Upper lobe of left lung (tissue), 6 donors: ENCODE measurements around the gene USP24. TPM values are rescaled to one million over a fixed set of nuclear protein-coding genes. Genes with fewer than 3 reads are reported as not detected.

Experiments used
- ATAC-seq, 2 donors: fragments of 200-7000 bp; cut with Tn5 transposase; one replicate each; pipeline ENCODE4 v1.9.1; 2022; ENCODE audit warnings: mild to moderate bottlenecking in 2 of 2, moderate library complexity in 2 of 2; ENCODE audit not compliant: low FRiP score in 2 of 2
- DNase-seq, 2 donors: peaks; one replicate each; pipeline ENCODE4 v3.0.0-alpha.2; 2019 to 2020
- H3K27ac ChIP-seq, 4 donors: fragments of 200-600 bp; sonication (generic); one replicate each; pipeline ENCODE4 v1.5.1; 2016 to 2019
- H3K27me3 ChIP-seq, 4 donors: fragments of 200-600 bp; sonication (generic); one replicate each; pipeline ENCODE4 v1.5.1; 2017 to 2019
- H3K36me3 ChIP-seq, 4 donors: fragments of 200-600 bp; sonication (generic); one replicate each; pipeline ENCODE4 v1.5.1; 2016 to 2019
- H3K4me1 ChIP-seq, 4 donors: fragments of 200-600 bp; sonication (generic); one replicate each; pipeline ENCODE4 v1.5.1; 2018 to 2019
- H3K4me3 ChIP-seq, 4 donors: fragments of 200-600 bp; sonication (generic); one replicate each; pipeline ENCODE4 v1.5.1; 2017 to 2019; ENCODE audit warnings: mild to moderate bottlenecking in 2 of 4, moderate library complexity in 1 of 4
- H3K9me3 ChIP-seq, 4 donors: fragments of 200-600 bp; sonication (generic); one replicate each; pipeline ENCODE4 v1.5.1; 2018 to 2019
- EP300 ChIP-seq, 4 donors: sonication (generic); formaldehyde crosslinking; IDR thresholded peaks; one replicate each; pipeline ENCODE4 v1.5.1; 2017; ENCODE audit warnings: antibody characterized with exemption in 4 of 4, control low read depth in 2 of 4
- POLR2A ChIP-seq, 4 donors: fragments of 450-650 bp; IDR thresholded peaks; one replicate each; pipeline ENCODE4 v1.5.1; 2016 to 2017; ENCODE audit warnings: antibody characterized with exemption in 4 of 4, mild to moderate bottlenecking in 2 of 4
- POLR2AphosphoS5 ChIP-seq, 2 donors: sonication (generic); formaldehyde crosslinking; IDR thresholded peaks; one replicate each; pipeline ENCODE4 v1.5.1; 2017; ENCODE audit warnings: antibody characterized with exemption in 2 of 2
- WGBS, 2 donors: methylation state at CpG; one replicate each; pipeline ENCODE4 v1.1.5; 2017 to 2018; 5-methylcytosine and 5-hydroxymethylcytosine counted together
- total RNA-seq, 6 donors: library from RNA; depleted of rRNA in 4 of 6; stranded (reverse); fragments of >200 nt in 4 of 6; gene quantifications; one replicate each; pipeline versions ENCODE4 v1.1.0 to v1.2.1, GENCODE V29; 2016 to 2021
- TF ChIP-seq, protein P1 (sequence below), 6 experiments: fragments of 450-650 bp in 4 of 6; fragments of 200-600 bp in 2 of 6; sonication (generic) in 2 of 6; IDR thresholded peaks; one replicate each; pipeline ENCODE4 v1.5.1; 2016 to 2019; ENCODE audit warnings: antibody characterized with exemption in 6 of 6
- donor health status: DM: no; HTN: no; CAD: no; lungs with moderate emphysema.
- donor health status: DM: no; HTN: yes; CAD: no; lungs with severe emphysema.

USP24 gene
- total RNA-seq, 6 donors from 2014 or later = 31.9 to 57.6 (median 41.9) TPM

DNA sequence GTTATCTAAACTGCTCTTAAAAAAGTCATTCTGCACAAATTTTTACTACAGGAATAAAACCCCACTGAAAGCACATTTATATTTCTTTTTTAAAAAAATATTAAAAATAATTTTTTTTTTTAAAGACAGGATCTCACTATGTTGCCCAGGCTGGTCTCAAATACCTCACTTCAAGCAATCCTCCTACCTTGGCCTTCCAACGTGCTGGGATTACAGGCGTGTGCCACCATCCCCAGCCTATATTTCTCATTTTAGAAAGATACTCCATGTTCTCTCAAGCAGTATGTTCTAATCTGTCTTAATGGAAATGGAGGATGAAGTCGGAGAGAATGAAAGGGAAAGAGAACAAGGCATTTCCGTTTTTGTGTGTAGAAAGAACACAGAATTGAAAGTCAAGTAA, 17.1 kb downstream of the USP24 start:
- ATAC-seq (no peak), DNase-seq (no peak)
- TF ChIP-seq EP300 (IDR thresholded peaks at IDR 0.05) (no peak), POLR2A (IDR thresholded peaks at IDR 0.05) (no peak), POLR2AphosphoS5 (IDR thresholded peaks at IDR 0.05) (no peak)
- TF ChIP-seq, protein P1, sequence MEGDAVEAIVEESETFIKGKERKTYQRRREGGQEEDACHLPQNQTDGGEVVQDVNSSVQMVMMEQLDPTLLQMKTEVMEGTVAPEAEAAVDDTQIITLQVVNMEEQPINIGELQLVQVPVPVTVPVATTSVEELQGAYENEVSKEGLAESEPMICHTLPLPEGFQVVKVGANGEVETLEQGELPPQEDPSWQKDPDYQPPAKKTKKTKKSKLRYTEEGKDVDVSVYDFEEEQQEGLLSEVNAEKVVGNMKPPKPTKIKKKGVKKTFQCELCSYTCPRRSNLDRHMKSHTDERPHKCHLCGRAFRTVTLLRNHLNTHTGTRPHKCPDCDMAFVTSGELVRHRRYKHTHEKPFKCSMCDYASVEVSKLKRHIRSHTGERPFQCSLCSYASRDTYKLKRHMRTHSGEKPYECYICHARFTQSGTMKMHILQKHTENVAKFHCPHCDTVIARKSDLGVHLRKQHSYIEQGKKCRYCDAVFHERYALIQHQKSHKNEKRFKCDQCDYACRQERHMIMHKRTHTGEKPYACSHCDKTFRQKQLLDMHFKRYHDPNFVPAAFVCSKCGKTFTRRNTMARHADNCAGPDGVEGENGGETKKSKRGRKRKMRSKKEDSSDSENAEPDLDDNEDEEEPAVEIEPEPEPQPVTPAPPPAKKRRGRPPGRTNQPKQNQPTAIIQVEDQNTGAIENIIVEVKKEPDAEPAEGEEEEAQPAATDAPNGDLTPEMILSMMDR (IDR thresholded peaks at IDR 0.05) = no peak
- Histone ChIP-seq H3K36me3 (no peaks in the 10 kb centered on the region), H3K9me3 (no peaks in the 10 kb centered on the region), H3K4me1 (peaks cover 25 to 35% (median 32%) of the 10 kb centered on the region in 4 donors), H3K4me3 (no peak overlapping the region), H3K27me3 (no peaks in the 10 kb centered on the region), H3K27ac (no peak overlapping the region)
- 93 to 98% methylated on average over 4 of the region's 4 CpGs for WGBS, 2 donors

DNA sequence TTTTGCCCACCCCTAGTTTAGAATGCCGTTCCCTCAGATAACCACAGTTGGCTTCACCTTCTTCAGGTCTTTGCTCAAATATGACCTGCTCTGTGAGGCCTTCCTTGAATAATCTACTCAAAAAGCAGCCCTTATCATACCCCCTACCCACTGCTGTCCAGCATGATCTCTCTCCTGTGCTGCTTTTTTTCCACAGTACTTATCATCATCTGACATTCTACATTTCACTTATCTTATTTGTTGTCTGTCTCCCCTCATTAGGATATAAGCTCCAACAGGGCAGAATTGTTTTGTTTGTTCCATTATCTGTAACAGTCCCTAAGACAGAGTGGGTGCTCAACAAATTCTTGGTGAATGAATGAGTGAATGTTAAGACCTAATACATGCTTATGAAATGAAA, 18.1 kb downstream of the USP24 start:
- no peaks in the 10 kb centered on the region for H3K9me3 ChIP-seq
- H3K4me3 ChIP-seq = no peak overlapping the region
- H3K27me3 ChIP-seq = no peaks in the 10 kb centered on the region
- 62 to 74% methylated on average over 1 of the region's 1 CpG for WGBS, 2 donors
- H3K4me1 ChIP-seq = peaks cover 20 to 38% (median 29%) of the 10 kb centered on the region in 4 donors
- ATAC-seq (no peak), DNase-seq (no peak)
- H3K36me3 ChIP-seq = no peaks in the 10 kb centered on the region
- H3K27ac ChIP-seq = no peak overlapping the region
- TF ChIP-seq POLR2A (IDR thresholded peaks at IDR 0.05) = no peak

- TF ChIP-seq, protein P1 (IDR thresholded peaks at IDR 0.05) = no peak
- TF ChIP-seq EP300 (IDR thresholded peaks at IDR 0.05) (no peak), POLR2A (IDR thresholded peaks at IDR 0.05) (no peak), POLR2AphosphoS5 (IDR thresholded peaks at IDR 0.05) (no peak)
- DNase-seq = no peak
- Histone ChIP-seq H3K9me3 (no peaks in the 10 kb centered on the region), H3K27ac (no peak overlapping the region), H3K36me3 (no peaks in the 10 kb centered on the region), H3K4me1 (peaks cover 20 to 38% (median 29%) of the 10 kb centered on the region in 4 donors), H3K4me3 (no peak overlapping the region), H3K27me3 (no peaks in the 10 kb centered on the region)
- no peak for ATAC-seq
- 64 to 71% methylated on average over 5 of the region's 5 CpGs for WGBS, 2 donors
These were observed 18.6 kb downstream of the USP24 start for GRCh38 chr1:55196433-55197035.

- no peak overlapping the region for H3K4me3 ChIP-seq
- WGBS, 2 donors = 50 to 67% methylated on average over 3 of the region's 3 CpGs
- ATAC-seq = peak in 1 of 2 donors; percentile 47
- H3K9me3 ChIP-seq = no peaks in the 10 kb centered on the region
- peak overlapping the region in 2 of 4 donors; percentile 3 to 36 for H3K27ac ChIP-seq
- no peaks in the 10 kb centered on the region for H3K36me3 ChIP-seq
- no peak for DNase-seq
- H3K27me3 ChIP-seq = no peaks in the 10 kb centered on the region
- H3K4me1 ChIP-seq = peaks cover 20 to 38% (median 29%) of the 10 kb centered on the region in 4 donors
- TF ChIP-seq, protein P1 (IDR thresholded peaks at IDR 0.05) = no peak
- TF ChIP-seq POLR2AphosphoS5 (IDR thresholded peaks at IDR 0.05) (no peak), POLR2A (IDR thresholded peaks at IDR 0.05) (no peak), EP300 (IDR thresholded peaks at IDR 0.05) (no peak)
These were observed 19.5 kb downstream of the USP24 start for GRCh38 chr1:55195521-55196233.

GRCh38 chr1:55194851-55195250, 20.3 kb downstream of the USP24 start:
- no peak overlapping the region for H3K27ac ChIP-seq
- peaks cover 20 to 38% (median 29%) of the 10 kb centered on the region in 4 donors for H3K4me1 ChIP-seq
- DNase-seq (no peak), ATAC-seq (no peak)
- 65 to 74% methylated on average over 3 of the region's 3 CpGs for WGBS, 2 donors
- H3K4me3 ChIP-seq = no peak overlapping the region
- no peaks in the 10 kb centered on the region for H3K36me3 ChIP-seq
- TF ChIP-seq, protein P1 (IDR thresholded peaks at IDR 0.05) = no peak
- TF ChIP-seq EP300 (IDR thresholded peaks at IDR 0.05) (no peak), POLR2AphosphoS5 (IDR thresholded peaks at IDR 0.05) (no peak), POLR2A (IDR thresholded peaks at IDR 0.05) (no peak)
- H3K9me3 ChIP-seq = no peaks in the 10 kb centered on the region
- no peaks in the 10 kb centered on the region for H3K27me3 ChIP-seq
